ENCODE measurements around the gene CATSPERB.

GRCh38 chr14:91568626-91569025, 163.3 kb downstream of the CATSPERB start:
- TF ChIP-seq CTCF (tag by site-specific recombination; IDR thresholded peaks at IDR 0.05), result no peak
- no peak for TF ChIP-seq ZNF704 (tag by site-specific recombination; IDR thresholded peaks at IDR 0.05)
- no peak for TF ChIP-seq KLF8 (tag by site-specific recombination; IDR thresholded peaks at IDR 0.05)
- TF ChIP-seq HIC1 (tag by site-specific recombination; IDR thresholded peaks at IDR 0.05), result no peak
- TF ChIP-seq KLF17 (tag by site-specific recombination; IDR thresholded peaks at IDR 0.05), result no peak
- no peak for TF ChIP-seq KLF9 (tag by site-specific recombination; IDR thresholded peaks at IDR 0.05; ENCODE audit: low read depth)
- no peak for TF ChIP-seq REST (tag by site-specific recombination; IDR thresholded peaks at IDR 0.05)
- no peak for TF ChIP-seq ZNF639 (tag by site-specific recombination; IDR thresholded peaks at IDR 0.05)
- TF ChIP-seq ZNF544 (tag by site-specific recombination; IDR thresholded peaks at IDR 0.05), result no peak

All from HEK293 (cell line).